HG03108 (cell line): ENCODE data around the gene BABAM2.

Experiments used
- ATAC-seq: cut with Tn5 transposase; IDR thresholded peaks from one replicate; pipeline ENCODE4 v1.9.1; 2021; ENCODE audit warnings: moderate library complexity; ENCODE audit not compliant: unreplicated experiment

BABAM2 gene

DNA sequence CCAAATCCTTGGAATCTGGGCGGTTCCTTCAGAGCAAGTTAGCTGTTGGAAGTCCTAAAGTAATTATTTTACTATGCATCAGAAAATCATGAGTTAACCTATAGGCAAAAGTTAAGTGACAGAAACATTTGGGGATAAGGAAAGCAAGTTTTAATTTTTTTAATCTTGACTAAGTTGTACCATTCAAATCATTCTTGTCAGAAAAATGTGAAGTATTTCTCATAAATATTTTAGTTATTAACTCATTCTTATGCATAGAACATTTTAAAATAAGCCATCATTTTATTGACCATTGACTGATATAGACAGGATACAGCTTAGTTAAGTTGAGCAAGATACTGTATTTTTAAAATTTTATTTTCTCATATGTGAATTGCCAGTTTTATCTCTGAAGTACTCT, 403.9 kb downstream of the BABAM2 start:
- no peak for ATAC-seq

DNA sequence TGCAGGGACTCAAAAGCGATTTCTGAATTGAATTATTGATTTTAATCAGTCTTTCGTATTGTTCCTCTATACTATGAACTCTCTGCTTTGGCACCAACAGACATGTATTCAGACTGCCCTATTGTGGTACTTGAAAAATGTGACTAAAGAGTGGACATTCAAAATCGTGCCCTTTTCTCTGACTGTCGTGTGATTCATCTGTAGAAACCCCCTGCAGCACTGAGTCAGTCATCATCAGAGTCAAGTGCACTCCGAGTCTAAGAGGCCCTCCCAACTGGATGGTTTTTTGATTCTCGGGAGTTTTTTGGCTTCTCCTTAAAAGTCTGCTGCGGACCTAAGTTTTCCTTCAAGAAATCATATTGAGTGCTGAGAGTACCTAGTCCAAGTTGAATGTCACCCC, 405.7 kb downstream of the BABAM2 start:
- no peak for ATAC-seq

DNA sequence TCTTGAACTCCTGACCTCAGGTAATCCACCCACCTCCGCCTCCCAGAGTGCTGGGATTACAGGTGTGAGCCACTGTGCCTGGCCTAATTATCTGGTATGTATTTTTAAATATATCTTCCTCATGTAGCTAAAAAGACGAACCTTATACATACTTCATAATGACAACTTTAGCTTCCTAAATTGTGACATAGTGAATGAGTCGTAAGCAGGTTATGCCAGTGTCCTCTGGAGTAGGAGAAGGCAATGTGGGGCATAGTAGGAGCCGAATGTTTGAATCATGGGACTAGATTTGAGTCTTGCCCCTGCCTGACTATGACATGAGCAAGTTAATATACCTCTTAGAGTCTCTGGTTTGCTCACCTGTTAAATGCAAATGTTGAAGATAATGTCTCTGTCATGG, 406.4 kb downstream of the BABAM2 start:
- no peak for ATAC-seq

DNA sequence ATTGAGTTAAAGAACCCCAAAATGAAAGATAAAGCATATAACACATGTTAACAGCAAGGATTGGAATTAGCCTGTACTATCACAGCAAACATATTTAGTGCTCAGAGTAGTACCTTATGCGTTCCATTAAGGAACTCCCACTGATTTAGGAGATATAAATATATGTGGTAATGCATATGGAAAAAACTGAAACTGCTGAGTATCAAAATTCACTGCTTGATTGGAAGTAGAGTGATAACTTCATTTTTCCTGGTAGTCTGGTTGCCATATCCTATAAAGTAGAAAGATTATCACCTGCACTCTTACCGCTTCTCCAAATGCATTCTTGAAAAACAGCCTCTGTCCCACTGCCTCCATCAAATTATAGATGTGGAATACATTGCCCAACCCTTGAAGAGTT, 407.0 kb downstream of the BABAM2 start:
- ATAC-seq = no peak

DNA sequence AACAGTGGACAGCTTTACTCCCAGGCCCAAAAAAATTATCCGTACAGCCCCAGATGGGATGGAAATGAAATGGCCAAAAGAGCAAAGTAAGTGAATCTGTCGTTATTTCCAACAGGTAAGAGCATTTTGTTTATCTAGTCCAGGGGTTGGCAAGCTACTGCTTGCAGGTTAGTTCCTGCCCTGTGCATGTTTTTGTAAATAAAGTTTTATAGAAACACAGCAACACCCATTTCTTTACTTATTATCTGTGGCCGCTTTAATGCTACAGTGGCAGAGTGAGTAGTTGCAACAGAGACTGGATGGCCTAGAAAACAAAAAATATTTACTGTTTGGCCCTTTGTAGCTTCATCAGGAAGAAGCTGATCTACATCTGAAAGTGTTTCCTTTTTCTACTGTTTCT, 407.9 kb downstream of the BABAM2 start:
- ATAC-seq = no peak

DNA sequence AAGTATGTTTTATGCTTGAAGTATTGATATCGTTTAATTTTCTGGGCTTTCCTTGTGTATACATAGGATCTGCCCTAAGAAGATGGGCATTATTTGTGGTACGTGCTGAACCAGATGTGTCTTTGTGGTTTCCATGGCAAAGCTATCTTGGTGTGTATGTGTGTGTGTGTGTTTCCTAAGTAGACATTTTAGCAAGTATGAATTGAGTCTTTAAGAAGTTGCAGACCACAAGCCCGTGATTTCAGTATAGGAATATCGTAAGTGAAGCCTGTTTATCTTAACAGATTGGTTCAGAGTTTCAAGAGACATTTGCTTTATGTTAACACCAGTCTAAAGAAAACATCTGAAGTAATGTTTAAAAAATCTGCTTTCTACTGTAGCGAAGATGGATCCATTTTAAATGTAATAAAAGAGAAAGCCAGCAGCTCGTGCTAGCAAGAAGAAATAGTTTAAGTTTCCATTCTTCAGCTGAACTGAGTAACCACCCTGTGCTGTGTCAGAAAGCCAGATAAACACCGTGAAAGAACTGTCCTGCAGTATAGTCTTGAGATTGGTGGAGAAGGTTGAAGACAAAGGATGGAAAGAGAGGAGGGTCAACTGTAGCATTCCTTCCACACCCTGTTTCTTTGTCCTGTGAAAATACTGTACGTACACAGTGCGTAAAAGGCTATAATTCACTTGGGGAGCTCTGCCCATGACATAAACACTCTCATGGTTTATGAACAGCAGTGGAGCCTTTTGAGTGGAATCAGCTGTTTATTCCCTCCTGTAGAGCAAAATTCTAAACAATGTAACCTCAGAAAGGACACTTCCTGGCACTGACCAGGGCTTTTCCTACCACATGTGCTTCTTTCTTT, 410.2 kb downstream of the BABAM2 start:
- ATAC-seq = no peak

DNA sequence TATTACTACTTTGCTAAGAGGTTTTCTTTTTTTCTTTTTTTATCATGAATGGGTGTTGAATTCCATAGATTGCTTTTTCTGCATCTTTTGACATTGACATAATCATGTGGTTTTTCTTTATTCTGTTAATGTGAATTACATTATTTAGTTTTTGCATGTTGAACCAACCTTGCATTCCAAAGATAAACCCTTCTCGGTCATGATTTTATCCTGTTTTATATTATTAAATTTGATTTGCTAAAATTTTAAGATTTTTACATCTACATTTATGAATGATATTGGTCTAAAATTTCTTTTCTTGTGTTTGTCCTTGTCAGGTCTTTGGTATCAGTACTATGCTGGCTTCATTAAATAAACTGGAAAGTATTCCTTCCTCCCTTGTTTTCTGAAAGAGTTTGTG, 414.7 kb downstream of the BABAM2 start:
- ATAC-seq = no peak

DNA sequence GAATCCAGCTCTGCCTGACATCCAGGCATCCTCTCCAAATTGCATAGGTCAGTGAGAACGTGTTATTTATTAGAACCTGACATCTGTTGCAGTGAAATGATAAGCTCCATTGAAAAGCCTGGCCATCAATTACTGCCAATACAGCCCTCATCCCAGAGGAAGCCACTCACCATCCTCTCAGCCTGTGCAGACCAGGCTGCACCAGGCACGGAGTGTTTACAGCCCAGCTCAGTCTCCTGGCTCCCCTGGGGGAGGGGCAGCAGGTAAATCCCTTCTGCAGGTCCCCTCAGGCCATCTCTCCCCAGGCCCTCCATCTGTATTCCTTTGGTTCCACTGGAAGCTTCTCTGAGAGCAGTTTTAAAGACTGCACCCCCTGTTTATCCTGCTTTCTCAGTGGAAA, 419.6 kb downstream of the BABAM2 start:
- no peak for ATAC-seq

DNA sequence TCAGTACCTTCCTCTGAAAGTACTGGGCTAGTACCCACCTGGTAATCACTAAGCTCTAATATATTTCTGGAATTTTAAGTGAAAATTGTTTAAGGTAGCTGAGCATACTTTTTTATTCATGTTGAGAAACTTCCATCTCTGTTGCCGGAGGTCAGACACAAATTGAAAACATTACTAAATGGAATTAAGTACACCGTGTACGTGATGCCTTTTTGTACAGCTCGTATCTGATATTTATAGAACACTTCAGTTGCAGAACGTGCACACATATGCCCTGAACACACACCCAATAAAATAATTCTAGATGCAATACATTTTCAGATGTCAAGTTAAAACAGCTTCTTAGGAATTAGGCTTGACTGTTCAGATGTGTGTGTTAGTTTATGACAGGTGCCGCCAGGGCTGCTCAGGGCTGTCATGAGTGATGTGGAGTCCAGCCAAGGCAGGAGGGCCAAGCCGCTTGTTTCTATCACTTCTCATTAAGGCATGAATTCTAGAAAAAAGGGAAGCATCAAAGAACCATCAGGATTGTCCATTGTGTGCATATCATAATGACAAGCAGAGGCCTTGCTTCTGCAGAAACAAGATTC, 421.2 kb downstream of the BABAM2 start:
- no peak for ATAC-seq

DNA sequence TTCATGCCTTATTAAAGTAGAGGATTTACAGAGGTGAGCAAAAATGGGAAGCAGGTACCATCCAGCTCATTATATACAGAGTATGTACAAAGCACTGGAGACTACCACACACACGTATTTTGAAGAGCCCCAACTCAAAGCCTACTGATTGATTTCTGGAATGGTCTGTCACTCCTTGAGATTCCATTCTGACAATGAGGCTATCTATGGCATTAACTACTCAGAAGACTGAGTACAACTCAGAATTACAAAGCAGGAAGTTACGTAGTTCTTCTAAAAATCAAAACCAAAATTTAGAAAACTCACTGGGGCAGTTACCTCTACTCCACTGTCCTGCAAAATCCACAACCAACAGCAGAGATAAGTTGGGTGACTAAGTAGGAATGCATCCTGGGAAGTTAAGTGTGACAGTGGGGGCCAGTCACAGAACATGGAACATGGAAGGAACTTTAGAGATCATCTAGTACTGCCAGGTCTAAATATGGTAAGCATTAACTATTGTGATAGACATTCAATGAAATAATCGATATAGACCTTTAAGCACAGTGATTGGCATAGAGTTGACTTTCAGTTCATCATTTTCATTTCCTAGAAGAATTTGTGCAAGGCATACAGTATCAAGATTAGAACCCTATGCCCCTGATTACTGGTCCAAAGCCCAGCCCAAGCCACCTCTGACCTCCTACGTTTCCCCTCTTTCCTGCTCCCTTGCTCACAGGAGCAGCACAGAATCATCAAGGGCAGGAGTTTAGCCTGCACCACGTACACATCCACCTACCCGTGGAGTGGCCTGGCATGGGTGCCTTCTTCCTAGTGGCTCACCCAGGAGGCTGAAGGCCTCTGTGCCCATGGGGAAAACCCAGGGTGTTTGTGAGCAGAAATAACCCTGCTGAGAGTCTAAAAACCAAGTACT, 422.0 kb downstream of the BABAM2 start:
- no peak for ATAC-seq

DNA sequence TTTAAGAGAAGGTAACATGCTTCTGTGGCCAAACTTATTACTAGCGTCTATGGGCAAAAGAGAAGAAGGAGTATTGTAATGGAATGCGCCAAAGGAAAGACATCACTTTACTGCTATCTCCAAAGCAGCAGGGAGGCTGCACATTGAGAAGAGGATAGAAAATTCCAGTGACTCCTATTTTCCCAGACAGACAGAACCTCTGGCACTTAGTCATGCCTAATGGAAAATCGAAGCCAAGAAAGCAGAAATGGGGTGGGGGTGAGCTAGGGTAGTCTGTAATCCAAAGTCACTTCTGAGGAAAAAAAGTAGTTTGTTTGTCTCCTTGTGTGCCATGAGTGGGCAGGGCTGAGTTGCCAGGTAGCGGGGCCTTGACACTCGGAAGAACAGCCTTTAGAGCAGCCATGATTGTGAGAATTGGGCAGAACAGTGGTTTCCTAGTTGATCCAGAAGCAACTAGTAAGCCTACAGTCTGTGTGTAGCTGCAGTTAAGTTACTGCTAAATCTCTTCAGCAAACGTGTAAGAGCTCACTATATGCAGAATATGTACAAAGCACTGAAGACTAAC, 422.8 kb downstream of the BABAM2 start:
- ATAC-seq = no peak

DNA sequence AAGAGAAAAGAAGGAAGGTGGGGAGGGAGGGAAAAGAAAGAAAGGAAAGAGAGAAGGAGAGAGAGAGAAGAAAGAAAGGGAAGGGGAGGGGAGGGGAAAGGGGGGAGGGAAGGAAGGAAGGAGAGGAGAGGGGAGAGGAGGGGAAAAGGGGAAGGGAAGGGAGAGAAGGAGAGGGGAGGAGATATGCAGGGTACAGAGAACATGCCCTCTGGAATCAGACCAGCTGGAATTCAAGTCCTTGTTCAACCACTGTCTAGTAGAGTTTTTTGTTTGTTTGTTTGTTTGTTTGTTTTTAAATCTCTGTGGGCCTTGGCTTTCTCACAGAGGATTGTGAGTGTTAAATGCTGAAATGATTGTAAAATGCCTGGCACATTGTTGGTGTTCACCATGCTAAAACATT, 424.4 kb downstream of the BABAM2 start:
- ATAC-seq = no peak

DNA sequence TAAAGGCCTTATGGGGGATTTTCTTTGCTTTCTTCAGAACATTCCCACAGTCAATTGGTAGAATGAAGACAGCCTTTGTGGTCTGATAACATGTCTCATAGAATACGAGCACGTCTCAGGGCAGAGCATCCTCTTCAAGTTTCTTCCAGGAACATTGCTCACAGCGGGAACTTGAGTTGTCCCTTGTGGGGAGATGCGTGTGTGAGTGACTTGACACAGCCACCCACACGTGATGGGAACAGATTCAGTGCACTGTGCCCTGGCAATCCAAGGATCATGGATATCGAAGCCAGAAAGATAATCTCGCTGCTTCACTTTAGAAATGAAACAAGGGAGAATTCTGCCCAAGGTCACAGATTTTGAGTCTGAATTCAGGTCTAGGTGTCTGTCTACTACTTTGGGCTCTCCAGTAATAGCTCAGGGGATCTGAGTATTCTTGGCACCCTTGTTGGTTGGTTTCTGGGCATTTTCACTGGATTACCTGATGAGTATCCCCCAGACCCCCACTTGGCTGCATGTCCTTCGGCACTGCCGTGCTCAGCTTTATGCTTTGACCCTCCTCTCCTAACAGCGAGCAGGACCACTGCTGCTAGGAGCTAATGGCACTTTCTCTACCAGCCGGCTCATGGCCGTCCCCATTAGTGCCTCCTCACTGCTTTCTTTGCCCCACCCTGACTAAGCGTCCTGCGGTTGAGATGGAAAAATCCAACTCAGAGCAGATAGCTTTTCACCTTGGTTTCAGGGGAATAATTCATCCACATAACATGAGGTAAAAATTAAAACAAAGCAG, 426.2 kb downstream of the BABAM2 start:
- no peak for ATAC-seq

DNA sequence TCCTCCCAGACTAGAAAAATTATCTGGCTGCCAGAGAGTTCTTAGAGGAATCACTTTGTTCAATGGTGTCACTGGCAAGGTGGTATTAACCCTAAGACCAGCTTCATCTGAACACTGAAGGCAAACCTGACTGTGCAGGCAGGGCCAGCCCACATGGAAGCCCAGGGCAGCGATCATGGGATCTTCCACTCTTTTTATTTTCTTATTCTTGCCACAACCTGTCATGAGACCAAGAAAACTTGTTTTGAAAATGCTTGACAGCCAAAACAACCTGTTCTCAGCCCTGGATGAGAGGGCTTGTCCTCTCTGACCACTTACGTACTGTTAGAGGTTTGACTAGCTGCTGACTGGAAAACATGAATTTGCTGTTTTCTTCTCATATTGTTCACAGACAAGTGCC, 426.9 kb downstream of the BABAM2 start:
- ATAC-seq = no peak

DNA sequence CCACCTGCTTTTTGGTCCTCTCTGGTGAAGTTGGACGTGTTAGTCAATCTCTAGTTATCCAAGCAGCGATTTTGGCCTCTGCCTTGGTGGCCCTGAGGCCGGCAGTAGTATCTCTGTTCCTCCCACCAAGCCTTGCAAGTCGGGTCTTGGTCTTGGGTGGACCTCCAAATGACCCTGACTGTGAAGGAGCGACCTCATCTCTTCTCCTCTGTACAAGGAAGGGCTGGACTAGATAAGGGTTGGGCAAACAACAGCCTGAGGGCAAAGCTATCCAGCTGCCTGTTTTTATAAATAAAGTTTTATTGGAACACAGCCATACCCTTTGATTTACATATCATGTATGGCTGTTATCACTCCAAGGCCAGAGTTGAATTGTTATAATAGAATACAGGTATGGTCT, 427.5 kb downstream of the BABAM2 start:
- no peak for ATAC-seq

DNA sequence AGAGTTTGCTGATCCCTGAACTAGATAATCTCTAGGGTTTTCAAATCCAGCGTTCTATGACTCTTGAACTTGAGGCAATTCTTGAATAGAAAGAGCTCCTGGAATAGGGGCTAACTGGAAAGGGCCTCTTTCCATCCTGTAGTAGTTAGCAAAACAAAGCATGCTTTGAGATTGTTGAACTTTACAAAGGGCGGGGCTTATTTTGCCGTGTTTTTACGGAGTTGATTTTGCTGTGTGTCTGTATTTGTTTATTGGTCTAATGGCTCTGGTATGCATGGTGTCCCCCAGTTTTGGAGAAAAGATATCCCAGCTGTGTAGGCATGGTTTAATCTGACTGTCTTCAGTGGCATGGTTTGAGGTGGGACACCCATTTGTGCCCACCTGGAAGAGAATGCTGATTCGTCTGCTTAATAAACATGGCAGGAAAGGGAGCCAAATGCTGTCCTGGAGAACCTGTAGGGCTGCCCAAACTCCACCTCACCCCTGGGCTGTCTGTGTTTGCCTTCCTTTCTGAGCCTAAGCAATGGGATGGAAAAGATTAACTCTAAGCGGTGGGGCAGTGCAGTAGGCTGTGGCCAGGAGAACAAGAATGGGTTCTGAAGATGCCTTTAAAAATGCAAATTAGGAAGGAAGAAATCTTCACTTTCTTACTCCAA, 428.1 kb downstream of the BABAM2 start:
- no peak for ATAC-seq

DNA sequence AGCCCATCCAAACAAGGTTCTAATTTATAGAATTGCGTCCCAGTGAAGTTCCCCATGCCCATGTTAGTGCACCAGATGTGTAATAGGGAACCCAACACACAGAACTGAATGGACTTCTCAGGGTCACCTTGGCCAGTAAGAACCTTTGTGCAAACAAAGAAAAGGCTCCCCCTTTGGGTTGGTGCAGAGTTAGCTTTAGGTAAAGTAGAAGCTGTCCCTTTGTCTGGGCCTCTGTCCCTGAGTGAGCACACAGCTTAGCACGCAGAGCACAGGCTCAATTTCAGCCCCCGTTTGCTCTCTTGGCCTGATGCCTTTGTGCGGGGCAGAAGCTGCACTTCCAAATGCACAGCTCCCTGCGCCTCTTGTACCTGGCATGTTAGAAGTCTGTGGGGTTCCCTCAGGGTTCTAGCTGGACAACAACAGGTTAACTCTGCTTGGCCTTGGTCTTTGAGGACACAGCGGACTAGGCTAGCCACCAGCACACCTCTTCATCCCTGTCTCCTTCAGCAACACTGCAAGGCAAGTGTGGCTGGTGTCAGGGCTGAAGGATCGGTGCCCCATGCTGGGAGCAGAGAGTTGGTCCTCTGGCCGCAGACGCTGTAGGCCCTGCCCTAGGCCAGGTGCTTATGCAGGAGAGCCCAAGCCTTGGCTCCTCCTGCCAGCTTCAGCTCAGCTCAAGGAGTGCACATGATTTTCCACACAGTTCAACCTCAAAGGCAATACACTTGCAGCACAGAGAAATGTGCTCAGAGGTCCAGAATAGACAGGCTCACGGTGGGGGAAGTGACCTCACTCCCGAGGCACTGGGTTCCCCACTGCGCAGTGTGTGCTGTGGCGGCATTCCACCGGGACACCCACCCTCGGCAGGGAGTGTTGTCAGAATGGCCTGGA, 428.8 kb downstream of the BABAM2 start:
- no peak for ATAC-seq

DNA sequence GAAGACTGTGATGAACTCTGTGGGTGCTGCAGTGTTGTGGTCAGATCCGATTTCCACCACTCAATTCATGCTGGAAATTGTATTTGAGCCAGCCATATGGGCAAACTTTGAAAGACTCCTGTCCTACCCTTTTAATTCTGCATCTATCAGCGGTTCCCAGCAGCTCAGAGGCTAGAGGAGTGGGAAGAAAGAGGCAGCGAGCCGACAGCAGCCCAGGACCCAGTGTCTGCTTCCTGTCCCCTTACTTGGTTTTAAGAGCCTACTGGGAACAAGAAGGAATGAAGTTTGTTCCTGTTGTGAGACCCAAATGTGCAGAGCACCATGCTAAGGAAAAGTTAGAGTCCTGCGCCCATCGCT, 429.5 kb downstream of the BABAM2 start:
- no peak for ATAC-seq

DNA sequence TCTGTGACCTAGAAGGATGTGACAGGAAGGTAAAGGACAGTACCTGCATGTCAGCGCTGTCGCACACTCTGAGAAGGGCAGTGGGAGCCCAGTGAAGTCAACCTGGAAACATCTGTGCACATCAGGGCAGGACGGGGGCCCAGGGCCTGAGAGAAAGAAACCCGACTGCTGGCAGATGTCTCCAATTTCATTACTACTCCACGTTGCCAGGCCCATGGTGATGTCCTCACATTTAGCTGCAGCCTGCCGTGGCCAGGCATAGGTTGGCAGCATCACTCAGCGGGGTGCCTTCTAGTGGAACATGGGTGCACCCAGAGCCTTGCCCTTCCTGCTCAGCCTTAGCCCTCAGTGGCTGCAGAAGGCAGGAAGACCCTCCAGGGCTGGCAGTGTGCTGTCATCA, 429.8 kb downstream of the BABAM2 start:
- no peak for ATAC-seq
